ENCODE measurements around the gene DOCK2. TPM values are rescaled to one million over a fixed set of nuclear protein-coding genes. Genes with fewer than 3 reads are reported as not detected.

DOCK2 gene
- total RNA-seq, 1 donor from 2014 or later: 1.1 TPM

DNA sequence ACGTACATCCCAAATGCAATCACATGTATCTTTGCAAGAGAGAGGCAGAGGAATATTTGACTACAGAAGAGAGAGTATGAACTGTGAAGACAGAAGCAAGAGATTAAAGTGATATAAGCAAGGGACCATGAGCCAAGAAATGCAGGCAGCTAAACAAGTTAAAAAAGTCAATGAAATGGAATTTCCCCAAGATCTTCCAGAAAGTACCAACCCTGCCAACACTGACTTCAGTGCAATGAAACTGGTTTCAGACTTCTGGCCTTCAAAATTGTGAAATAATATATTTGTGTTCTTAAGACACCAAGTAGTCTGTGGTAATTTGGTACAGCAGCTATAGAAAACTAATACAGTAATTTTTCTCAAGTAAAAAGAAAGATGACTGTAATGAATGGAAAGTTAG lies 489.6 kb downstream of the DOCK2 start:
- H3K4me3 ChIP-seq: no peak overlapping the region
- H3K27me3 ChIP-seq: no peaks in the 10 kb centered on the region
- H3K4me1 ChIP-seq: no peaks in the 10 kb centered on the region
- H4K20me1 ChIP-seq (ENCODE audit: low read depth): no peaks in the 10 kb centered on the region
- Mint-ChIP-seq H3K27me3 (ENCODE audit: insufficient read depth, low read depth) (peaks cover 2% of the 10 kb centered on the region), H3K4me1 (no peaks in the 10 kb centered on the region), H3K9me3 (peaks cover 21% of the 10 kb centered on the region), H3K27ac (no peak overlapping the region), H3K4me3 (no peak overlapping the region), H3K36me3 (no peaks in the 10 kb centered on the region)
- H3K9me3 ChIP-seq (ENCODE audit: low read depth): peaks cover 4% of the 10 kb centered on the region
- no peak overlapping the region for H3K27ac ChIP-seq
- no peak overlapping the region for H2AFZ ChIP-seq (replicated peaks)
- no peaks in the 10 kb centered on the region for H3F3A ChIP-seq (ENCODE audit: low read depth)
- H3K79me2 ChIP-seq (ENCODE audit: low read depth): no peaks in the 10 kb centered on the region
- no peak overlapping the region for H3K9ac ChIP-seq
- TF ChIP-seq, protein P1, sequence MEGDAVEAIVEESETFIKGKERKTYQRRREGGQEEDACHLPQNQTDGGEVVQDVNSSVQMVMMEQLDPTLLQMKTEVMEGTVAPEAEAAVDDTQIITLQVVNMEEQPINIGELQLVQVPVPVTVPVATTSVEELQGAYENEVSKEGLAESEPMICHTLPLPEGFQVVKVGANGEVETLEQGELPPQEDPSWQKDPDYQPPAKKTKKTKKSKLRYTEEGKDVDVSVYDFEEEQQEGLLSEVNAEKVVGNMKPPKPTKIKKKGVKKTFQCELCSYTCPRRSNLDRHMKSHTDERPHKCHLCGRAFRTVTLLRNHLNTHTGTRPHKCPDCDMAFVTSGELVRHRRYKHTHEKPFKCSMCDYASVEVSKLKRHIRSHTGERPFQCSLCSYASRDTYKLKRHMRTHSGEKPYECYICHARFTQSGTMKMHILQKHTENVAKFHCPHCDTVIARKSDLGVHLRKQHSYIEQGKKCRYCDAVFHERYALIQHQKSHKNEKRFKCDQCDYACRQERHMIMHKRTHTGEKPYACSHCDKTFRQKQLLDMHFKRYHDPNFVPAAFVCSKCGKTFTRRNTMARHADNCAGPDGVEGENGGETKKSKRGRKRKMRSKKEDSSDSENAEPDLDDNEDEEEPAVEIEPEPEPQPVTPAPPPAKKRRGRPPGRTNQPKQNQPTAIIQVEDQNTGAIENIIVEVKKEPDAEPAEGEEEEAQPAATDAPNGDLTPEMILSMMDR (IDR thresholded peaks at IDR 0.05): no peak
- no peak for TF ChIP-seq EZH2 (IDR thresholded peaks at IDR 0.05)
- TF ChIP-seq EZH2phosphoT487 (IDR thresholded peaks at IDR 0.05): no peak
- DNase-seq (ENCODE audit: low spot score): no peak
- no peak overlapping the region for H3K4me2 ChIP-seq
- no peaks in the 10 kb centered on the region for H3K36me3 ChIP-seq

DNA sequence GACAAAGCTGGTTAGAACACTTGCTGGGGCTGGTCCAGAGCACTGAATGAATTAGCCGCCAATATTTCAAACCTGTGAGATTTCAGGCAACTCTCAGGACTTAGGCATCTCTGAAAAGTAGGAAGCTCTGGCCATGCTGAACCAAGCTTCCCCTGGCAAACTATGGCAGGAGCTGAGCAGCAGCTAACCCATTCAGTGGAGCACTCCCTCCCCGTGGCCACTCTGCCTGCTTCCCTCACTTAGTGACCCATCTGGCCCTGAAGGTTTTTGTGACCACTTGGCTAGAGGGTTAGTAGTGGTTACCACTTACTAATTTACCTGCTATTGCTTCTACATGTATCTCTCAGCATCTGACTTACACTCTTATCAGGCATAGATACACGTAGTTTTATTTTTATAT lies 494.2 kb downstream of the DOCK2 start:
- Mint-ChIP-seq H3K4me1 (peaks cover 5% of the 10 kb centered on the region), H3K27ac (no peak overlapping the region), H3K9me3 (peaks cover 13% of the 10 kb centered on the region), H3K36me3 (no peaks in the 10 kb centered on the region), H3K27me3 (ENCODE audit: insufficient read depth, low read depth) (peaks cover 2% of the 10 kb centered on the region), H3K4me3 (no peak overlapping the region)
- H3K4me2 ChIP-seq: no peak overlapping the region
- H3K27me3 ChIP-seq: no peaks in the 10 kb centered on the region
- no peaks in the 10 kb centered on the region for H3K79me2 ChIP-seq (ENCODE audit: low read depth)
- no peaks in the 10 kb centered on the region for H4K20me1 ChIP-seq (ENCODE audit: low read depth)
- no peaks in the 10 kb centered on the region for H3K4me1 ChIP-seq
- H3K36me3 ChIP-seq: no peaks in the 10 kb centered on the region
- no peak overlapping the region for H3K27ac ChIP-seq
- no peak overlapping the region for H3K4me3 ChIP-seq
- TF ChIP-seq EZH2phosphoT487 (IDR thresholded peaks at IDR 0.05): no peak
- TF ChIP-seq EZH2 (IDR thresholded peaks at IDR 0.05): no peak
- TF ChIP-seq, protein P1 (IDR thresholded peaks at IDR 0.05): no peak
- H2AFZ ChIP-seq (replicated peaks): no peak overlapping the region
- DNase-seq (ENCODE audit: low spot score): no peak
- H3K9ac ChIP-seq: no peak overlapping the region
- no peaks in the 10 kb centered on the region for H3F3A ChIP-seq (ENCODE audit: low read depth)
- peaks cover 2% of the 10 kb centered on the region for H3K9me3 ChIP-seq (ENCODE audit: low read depth)

DNA sequence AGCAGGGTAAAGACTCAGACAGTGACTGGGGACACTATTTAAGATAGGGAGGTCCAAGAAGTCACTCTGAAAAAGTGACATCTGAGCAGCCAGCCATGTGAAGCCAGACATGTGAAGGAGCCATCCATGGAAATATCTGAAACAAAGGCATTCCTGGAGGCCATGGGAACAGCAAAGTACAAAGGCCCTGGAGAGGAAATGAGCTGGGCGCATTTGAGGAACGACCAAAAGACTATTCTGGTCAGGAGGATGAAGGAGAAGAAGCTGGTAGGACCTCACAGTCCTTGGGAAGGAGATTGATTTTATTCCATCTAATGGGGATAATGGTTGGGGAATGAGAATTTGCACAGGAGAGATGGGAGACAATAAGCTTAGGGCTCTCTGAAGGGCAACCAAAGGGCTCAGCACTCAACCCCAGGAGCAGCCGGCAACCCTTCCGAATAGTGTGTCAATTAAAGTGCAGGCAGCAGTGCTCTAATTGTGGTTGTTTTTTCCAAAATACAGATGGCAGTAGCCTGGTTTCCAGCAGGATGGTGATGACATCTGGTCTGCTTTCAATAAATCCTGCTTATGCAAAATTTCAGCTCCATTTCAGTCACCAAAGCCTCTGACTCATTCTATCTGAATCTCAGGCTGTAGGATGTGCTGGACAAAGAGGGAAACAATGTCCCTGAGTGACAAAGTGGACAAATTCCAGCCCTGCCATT lies 495.3 kb downstream of the DOCK2 start:
- Histone ChIP-seq H3K27me3 (no peaks in the 10 kb centered on the region), H3K4me2 (no peak overlapping the region), H2AFZ (replicated peaks) (no peak overlapping the region), H3K4me1 (no peaks in the 10 kb centered on the region), H3K9ac (no peak overlapping the region), H3K36me3 (no peaks in the 10 kb centered on the region), H3K9me3 (ENCODE audit: low read depth) (no peaks in the 10 kb centered on the region), H3K27ac (no peak overlapping the region), H3F3A (ENCODE audit: low read depth) (no peaks in the 10 kb centered on the region), H3K4me3 (no peak overlapping the region), H4K20me1 (ENCODE audit: low read depth) (no peaks in the 10 kb centered on the region), H3K79me2 (ENCODE audit: low read depth) (no peaks in the 10 kb centered on the region)
- H3K4me3 Mint-ChIP-seq: no peak overlapping the region
- no peak overlapping the region for H3K27ac Mint-ChIP-seq
- H3K9me3 Mint-ChIP-seq: peaks cover under 1% of the 10 kb centered on the region
- H3K36me3 Mint-ChIP-seq: no peaks in the 10 kb centered on the region
- peaks cover 5% of the 10 kb centered on the region for H3K4me1 Mint-ChIP-seq
- DNase-seq (ENCODE audit: low spot score): no peak
- no peak for TF ChIP-seq EZH2 (IDR thresholded peaks at IDR 0.05)
- peaks cover 4% of the 10 kb centered on the region for H3K27me3 Mint-ChIP-seq (ENCODE audit: insufficient read depth, low read depth)

MicroRNAs encoded within 50 kb of the gene (microRNA counts, 767-probe panel; counts per million panel counts)
- microRNA hsa-miR-378e: 8,472 counts per million, percentile 95 among the panel's probes with 10 or more counts

Small RNAs within 50 kb of the gene (microRNA-seq; reads per million reads assigned to microRNA genes)
- gene MIR378E: not detected

Small RNAs within 50 kb of the gene (small RNA-seq; reads per million reads assigned to genes)
- gene MIR378E: not detected

Other genes starting within 250 kb of the DOCK2 start
- gene SPDL1, start 53.5 kb upstream of the DOCK2 start, total RNA-seq (ENCODE audit: low replicate concordance): 91.4 and 151 TPM in 2 replicates

All from neural progenitor cell (in vitro differentiated cells).